ENCODE data around the gene EIF2B4. TPM values are rescaled to one million over a fixed set of nuclear protein-coding genes. Genes with fewer than 3 reads are reported as not detected.

EIF2B4 gene
- total and polyA plus RNA-seq, 4 donors: 10.5 to 25.8 (median 20.8) TPM

DNA sequence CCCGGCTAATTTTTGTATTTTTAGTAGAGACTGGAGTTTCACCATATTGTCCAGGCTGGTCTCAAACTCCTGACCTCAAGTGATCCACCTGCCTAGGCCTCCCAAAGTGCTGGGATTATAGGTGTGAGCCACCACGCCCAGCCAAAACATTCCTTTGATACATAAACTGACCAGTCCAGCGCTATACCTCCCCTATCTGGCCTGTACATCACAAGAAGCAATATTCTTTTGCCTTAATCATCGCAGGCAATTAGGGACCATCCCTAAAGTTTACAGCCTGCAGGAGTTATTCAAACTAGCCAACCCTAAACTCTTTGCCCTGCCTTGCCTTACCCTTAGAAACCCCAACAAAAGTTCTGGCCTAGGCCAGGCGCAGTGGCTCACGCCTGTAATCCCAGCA is 46.0 kb upstream of the EIF2B4 start:
- no peaks in the 10 kb centered on the region for H3K4me1 ChIP-seq (ENCODE audit: control insufficient read depth in 4 of 4, insufficient read depth in 4 of 4, low read length in 3 of 4)
- WGBS: 94% methylated on average over 6 of the region's 6 CpGs
- no peaks in the 10 kb centered on the region for H3K27me3 ChIP-seq (ENCODE audit: control insufficient read depth in 4 of 4, insufficient read depth in 4 of 4, low read length in 3 of 4)
- TF ChIP-seq GABPA (IDR thresholded peaks at IDR 0.05 in 1 of 2, conservative IDR thresholded peaks at IDR 0.05 in 1 of 2): no peak
- TF ChIP-seq, protein P1, sequence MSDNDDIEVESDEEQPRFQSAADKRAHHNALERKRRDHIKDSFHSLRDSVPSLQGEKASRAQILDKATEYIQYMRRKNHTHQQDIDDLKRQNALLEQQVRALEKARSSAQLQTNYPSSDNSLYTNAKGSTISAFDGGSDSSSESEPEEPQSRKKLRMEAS (IDR thresholded peaks at IDR 0.05): no peak
- no peak for TF ChIP-seq RXRA (IDR thresholded peaks at IDR 0.05)
- no peak for TF ChIP-seq FOXA2 (IDR thresholded peaks at IDR 0.05)
- no peak for TF ChIP-seq JUND (IDR thresholded peaks at IDR 0.05)
- no peak for TF ChIP-seq HNF4G (IDR thresholded peaks at IDR 0.05)
- TF ChIP-seq EGR1 (IDR thresholded peaks at IDR 0.05; ENCODE audit: low read depth in 2 of 2): no peak
- no peak for TF ChIP-seq RAD21 (IDR thresholded peaks at IDR 0.05)
- TF ChIP-seq REST (IDR thresholded peaks at IDR 0.05): no peak
- TF ChIP-seq CTCF (IDR thresholded peaks at IDR 0.05; ENCODE audit: low read depth, low read length, missing input control): no peak
- TF ChIP-seq ATF3 (IDR thresholded peaks at IDR 0.05): no peak
- TF ChIP-seq NR2F2 (IDR thresholded peaks at IDR 0.05): no peak
- TF ChIP-seq TAF1 (conservative IDR thresholded peaks at IDR 0.05): no peak
- no peak for TF ChIP-seq HNF4A (conservative IDR thresholded peaks at IDR 0.05)
- TF ChIP-seq SP1 (IDR thresholded peaks at IDR 0.05): no peak
- TF ChIP-seq YY1 (IDR thresholded peaks at IDR 0.05): no peak
- TF ChIP-seq ZBTB33 (IDR thresholded peaks at IDR 0.05): no peak
- no peak for TF ChIP-seq FOXA1 (IDR thresholded peaks at IDR 0.05)
- H3K4me3 ChIP-seq (ENCODE audit: low read depth in 1 of 3, low read length in 3 of 3): no peak overlapping the region
- DNase-seq (ENCODE audit: low spot score): no peak
- H3K9me3 ChIP-seq (ENCODE audit: control insufficient read depth in 4 of 4, low read length in 3 of 4): no peaks in the 10 kb centered on the region
- H3K27ac ChIP-seq (ENCODE audit: low read depth in 1 of 2, low read length in 2 of 2): no peak overlapping the region
- no peaks in the 10 kb centered on the region for H3K36me3 ChIP-seq (ENCODE audit: control insufficient read depth in 4 of 4, insufficient read depth in 3 of 4, low read depth in 1 of 4, low read length in 3 of 4)
- no peak overlapping the region for H3K9ac ChIP-seq (ENCODE audit: low read depth in 1 of 2, low read length in 2 of 2)
